Activated T-cell treated with anti-CD3 and anti-CD28 coated beads for 4 hours (primary cell): Measurements from ENCODE around the gene MGAT5B.
"Not testable (repeated sequence)": the region's sequence is repeated elsewhere in the genome, so short reads cannot be mapped to it uniquely, and the experiment has no call there.

Experiments
- DNase-seq: peaks from one replicate; pipeline ENCODE4 v3.0.0-alpha.2; 2020

MGAT5B gene

GRCh38 chr17:76953946-76954345, 85.7 kb downstream of the MGAT5B start:
- DNase-seq = no peak

DNA sequence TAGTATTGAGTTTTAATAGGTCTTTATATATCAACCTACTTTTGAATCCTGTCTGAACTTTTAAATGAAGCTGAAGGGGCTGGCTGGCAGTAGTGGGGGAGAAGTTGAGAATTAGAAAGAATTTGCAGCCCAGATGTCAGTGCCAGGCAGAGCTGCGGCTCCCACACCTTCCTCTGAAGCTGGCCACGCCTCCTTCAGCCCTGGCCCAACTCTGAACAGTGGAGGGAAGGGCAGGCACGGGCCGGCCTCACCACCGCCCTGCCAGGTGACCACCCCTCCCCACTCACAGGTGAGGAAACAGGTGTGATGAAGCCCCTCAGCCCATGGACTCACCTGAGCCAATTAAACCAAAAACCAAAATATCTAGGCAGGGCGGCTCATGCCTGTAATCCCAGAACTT, 87.0 kb downstream of the MGAT5B start:
- no peak for DNase-seq

- no peak for DNase-seq
Observed at GRCh38 chr17:76956846-76957540, 88.8 kb downstream of the MGAT5B start.

DNA sequence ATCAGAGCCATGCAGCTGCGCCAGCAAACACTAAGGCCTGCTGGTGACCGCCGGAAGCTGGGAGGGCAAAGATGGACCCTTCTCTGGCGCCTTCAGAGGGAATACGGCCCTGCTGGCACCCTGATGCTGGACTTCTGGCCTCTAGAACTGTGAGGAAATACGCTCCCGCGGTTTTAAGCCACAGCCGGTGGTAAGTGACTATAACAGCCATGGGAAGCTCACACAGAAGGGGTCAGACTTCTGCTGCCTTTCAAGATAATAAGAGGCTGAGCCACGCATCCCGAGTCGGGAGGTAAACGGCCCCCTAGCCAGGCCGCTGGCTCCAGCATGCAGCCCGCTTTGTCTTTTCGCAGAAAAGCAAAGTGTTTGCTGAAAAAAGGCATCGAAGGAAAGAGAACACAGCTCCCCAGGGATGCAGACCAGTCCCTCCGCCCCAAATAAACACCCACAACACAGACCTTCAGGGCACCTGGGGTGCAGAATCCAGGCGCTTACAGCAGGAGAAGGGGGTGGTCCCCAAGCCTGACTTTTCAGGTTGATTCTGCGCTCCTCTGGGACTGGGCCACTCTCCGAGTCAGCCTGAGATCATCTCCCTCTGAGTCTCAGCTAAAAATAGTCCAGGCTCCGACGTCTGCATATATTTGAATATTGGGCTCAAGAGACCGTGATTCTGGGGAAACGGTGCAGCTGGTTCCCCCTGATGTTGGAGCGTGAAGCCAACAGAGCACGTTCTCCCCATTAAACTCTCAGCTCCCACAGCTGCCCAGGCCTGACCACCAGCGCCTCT, 89.7 kb downstream of the MGAT5B start:
- no peak for DNase-seq

DNA sequence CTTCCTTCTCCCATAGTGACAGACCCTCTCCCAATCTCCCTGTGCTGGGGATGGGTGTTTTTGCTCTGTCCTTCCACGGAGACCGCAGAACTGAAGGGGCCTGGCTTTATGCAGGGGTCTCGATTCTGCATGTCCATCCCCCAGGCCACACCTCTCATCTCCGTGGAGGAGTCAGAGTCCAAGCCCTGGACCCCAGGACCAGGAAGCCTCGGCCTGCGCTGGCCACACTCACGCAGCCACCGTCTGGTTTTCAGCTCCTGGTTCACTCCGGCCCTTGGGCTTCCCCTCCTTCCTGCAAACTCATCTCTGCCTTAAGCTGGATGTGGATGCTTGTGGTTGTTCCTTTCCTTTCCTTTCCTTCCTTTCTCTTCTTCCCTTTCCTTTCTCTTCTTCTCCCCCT, 90.8 kb downstream of the MGAT5B start:
- no peak for DNase-seq

DNA sequence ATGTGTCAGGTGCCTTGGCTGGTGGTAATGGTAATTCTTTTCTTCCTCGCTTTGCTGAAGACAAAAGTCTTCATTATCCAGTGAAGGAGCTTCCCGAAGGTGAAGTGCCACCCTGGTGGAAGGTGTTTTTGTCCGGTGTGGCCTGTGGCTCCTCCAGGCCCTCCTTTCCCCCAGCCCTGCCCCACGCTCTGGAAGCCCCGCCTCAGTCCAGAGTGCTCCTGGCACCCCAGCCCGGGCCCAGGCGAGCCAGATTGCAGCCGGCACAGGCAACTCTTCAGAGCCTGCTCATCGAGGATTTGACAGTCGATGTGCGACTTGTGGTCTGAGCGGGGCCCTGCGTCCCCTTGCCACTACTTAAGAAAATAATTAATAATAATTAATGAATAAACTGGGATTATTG, 93.7 kb downstream of the MGAT5B start:
- no peak for DNase-seq

GRCh38 chr17:76962858-76963257, 94.7 kb downstream of the MGAT5B start:
- DNase-seq = no peak

DNA sequence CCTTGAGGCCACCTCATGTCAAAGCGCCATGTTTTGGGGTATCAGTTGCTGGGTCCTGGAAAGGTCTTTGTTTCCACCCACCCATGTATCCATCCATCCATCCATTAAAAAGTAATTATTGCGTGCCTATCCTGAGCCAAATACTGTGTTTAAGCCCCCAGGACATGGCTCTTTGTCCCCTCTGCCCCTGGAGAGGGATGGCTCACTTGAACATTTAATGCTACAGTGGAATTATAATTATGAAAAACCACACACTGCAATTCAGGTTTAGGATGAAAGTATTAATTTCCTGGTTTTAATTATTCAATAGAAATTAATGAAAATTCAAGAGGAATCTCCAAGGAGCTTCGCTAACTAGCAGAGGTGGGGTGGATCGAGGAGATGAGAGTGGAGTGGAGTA, 97.8 kb downstream of the MGAT5B start:
- no peak for DNase-seq

DNA sequence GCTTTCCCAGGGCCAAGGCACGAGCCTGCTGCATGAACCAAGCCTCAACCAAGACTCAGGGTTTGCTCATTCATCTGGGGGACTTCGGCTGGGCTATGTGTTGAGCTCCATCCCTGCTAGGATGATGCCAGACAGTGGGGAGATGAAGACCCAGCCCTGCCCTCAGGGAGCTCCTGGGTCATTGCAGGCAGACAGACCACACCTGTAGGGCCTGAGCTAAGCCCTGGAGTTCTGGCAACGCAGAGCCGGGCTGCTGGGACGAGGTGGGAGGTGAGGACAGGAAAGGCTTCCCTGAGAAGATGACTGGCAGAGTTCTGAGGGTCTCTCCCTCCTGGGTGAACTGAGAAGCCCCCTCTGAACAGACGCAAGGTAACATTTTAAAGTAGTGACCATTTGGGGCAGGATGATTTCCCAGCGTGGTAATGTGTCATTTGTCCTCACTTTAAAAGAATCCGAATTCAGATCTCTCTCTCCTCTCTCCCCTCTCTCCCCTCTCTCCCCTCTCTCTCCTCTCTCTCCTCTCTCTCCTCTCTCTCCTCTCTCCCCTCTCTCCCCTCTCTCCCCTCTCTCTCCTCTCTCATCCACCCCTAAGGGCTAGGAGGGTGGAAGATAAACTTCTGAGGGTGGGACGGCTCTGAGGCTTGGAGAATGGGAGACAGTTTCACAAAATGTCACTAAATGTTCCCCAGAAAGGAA, 98.4 kb downstream of the MGAT5B start:
- DNase-seq = no peak

GRCh38 chr17:76967762-76968161, 99.6 kb downstream of the MGAT5B start:
- no peak for DNase-seq

DNA sequence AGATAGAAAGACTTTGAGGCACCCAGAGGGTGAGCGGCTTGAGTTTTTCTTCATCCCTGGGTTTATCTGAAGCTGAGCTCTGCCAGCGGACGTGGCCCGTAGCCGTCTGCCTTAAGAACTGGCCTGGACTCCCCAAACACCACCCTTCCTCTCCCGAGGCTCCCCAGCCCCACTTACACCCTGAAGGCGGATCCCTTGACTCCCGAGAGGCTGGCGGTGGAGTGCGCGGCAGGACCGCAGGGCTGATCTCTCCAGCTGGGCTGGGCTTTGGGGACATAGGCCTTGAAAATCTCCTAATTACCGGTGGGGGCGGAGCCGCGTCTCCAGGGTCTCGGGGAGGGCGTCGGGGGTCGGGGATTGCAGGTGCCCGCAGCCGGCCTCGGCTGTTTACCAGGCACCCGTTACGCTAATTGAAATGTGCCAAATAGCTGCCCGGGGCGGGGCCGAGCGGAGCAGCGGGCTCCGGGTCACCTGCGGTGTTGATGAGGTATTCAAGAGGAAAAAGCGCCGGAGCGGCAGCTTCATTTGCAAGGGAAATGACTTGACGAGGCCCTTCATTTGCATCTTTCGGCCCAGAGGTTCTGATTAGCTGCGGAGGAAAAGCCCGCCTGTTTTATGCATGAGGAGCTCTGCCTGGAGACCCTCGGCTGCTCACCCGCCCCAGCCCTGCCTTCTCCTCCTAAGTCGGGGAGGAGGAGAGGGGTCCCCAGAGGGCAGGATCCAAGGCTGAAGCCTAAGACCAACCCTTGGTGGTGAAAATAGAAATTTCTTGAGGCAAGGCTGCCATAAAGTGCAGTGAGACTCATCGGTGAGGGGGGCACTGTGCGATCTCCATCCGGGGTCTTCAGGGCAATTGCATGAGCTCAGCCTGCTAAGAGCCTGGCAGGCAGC, 100.7 kb downstream of the MGAT5B start:
- DNase-seq = no peak

DNA sequence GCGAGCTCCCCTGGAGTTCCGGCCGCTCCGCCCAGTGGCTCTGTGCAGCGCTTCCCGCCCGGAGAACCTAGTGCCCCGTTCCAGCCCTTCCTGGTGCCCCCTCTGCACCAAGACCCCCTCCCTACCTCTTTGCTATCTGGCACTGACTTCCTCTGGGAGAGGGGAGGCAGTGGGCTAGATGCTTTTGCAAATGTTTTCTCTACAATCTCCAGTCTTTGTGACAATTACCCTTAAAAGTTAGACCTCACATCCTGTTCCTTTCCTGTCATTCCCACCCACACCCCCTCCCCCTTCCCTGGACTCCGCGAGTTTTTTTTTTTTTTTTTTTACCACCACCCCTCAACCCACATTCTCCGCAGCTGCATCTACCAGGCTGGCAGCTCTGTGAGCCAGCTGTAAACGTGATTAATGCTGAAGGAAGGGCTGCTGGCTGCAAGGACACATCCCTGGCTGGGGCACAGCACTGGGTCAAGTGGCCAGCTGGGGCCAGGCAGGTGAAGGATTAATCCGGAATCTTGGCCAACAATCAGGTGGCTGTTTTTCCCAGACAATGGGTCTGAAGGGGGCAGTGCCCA, 101.5 kb downstream of the MGAT5B start:
- DNase-seq = no peak

DNA sequence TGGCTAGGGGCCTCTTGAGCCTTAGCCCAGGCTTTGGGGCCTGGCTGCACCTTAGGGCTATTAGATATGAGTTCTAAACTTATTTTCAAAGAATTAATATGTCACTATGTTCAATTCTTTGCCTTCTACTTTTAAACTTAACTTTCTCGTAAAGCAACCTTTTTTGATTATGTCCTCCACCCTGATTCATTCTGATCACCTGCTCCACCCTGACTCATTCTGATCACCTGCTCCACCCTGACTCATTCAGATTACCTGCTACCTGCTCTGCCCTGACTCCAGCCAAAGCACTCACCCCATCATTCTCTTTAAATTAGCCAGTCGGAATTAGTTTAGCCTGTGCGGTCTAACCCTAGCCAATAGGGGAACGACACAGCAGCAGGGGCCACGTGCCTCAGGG, 102.0 kb downstream of the MGAT5B start:
- not testable (repeated sequence) for DNase-seq

GRCh38 chr17:76972046-76972641, 103.9 kb downstream of the MGAT5B start:
- no peak for DNase-seq

GRCh38 chr17:76973040-76973439, 104.8 kb downstream of the MGAT5B start:
- no peak for DNase-seq

DNA sequence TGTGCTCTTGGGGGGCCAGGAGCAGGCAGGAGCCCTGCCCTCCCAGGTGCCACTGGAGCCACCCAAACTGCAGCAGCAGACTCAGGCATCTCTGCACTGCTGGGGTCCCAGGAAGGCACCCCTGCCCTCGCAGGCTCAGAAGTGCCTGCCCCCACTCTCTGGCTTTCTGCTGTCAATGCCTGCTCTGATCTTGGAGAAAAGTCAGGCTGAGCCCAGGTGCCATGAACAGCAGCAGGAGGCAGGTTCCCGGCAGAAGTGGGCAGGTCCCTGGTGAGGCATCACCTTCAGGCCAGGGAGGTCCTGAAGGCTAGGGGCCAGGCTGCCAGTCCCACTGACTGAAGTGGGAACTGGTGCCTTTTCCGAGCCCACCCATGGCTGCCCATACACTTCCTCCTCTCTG, 106.5 kb downstream of the MGAT5B start:
- DNase-seq = no peak

- DNase-seq = not testable (repeated sequence)
Observed at GRCh38 chr17:76978050-76978449, 109.8 kb downstream of the MGAT5B start.

DNA sequence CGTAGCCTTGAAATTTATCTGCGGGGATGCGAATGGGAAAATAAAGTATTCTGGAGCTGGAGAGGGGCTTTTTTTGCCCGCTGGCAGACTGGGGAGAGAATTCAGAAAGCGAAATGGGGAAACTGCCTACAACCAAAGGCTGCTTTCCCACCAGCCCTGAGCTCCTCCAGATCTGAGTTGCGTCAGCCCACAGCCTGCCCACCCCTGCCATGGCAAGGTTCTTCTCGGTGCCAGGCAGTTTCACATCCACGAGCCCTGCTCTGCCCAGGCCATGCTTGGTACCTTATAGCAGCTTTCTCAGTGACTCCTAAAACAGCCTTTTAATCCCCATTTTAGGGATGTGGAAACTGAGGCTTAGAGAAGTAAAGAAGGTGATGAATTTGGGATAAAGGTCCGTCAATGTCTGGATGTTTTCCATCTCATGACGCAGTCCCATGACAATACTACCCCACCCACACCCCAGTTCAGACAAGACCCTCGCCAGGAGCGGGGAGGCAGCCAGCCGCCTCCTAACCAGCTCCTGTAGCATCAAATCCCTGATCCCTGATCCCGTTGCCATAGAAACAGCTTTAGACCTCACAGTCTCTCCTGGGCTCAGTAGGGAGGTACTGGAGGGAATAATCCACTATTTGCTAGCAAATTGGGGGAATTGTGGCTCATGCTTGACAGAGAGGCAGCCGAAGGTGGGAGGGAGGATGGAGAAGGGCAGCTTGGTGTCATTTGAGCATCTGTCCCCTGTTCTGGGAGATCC, 113.5 kb downstream of the MGAT5B start:
- no peak for DNase-seq

DNA sequence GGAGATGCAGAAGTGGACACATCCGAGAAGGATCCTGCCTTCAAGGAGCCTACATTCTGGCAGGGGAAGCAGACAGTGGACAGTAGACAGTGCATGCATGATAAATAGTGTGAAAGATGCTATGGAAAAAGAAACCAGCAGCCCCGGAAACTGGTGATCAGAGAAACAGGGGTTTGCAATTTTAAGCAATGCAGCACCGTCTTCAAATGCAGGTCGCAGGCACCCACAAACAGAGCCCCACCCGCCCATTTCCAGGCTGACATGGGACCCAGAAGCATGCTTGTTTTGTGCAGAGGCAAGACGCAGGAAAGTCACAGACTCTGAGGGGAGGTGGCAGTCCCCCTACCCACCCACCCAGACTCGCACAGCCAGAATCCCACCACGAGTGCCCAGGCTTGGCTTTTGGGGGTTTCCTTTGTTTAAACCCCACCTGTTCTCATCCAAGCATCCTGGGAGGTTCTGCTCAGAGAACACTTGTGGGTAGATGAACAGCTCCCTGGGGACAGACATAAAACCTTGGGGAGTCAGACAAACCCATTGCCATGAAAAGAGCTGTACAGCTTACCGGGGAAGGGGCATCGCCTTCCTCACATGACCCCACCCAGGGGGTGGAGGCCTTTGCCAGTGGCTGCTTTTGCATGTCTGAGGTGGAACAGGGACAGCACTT, 114.3 kb downstream of the MGAT5B start:
- DNase-seq = no peak

GRCh38 chr17:76983075-76983775, 115.0 kb downstream of the MGAT5B start:
- no peak for DNase-seq
